C4-2B (cell line): ENCODE data around the gene KIF26B.

Experiments used
- H3K27ac ChIP-seq: fragments of 450-650 bp; 2 replicates; pipeline ENCODE4 v1.5.1; 2017
- ZFX ChIP-seq: fragments of 450-650 bp; IDR thresholded peaks from 2 replicates; pipeline ENCODE4 v1.6.1; 2017
- TF ChIP-seq, protein P1 (sequence below): fragments of 450-650 bp; conservative IDR thresholded peaks from 2 replicates; pipeline ENCODE4 v1.5.1; 2017; ENCODE audit warnings: mild to moderate bottlenecking

Gene KIF26B

GRCh38 chr1:245111073-245111472, 43.7 kb upstream of the KIF26B start:
- TF ChIP-seq ZFX: no peak
- TF ChIP-seq, protein P1, sequence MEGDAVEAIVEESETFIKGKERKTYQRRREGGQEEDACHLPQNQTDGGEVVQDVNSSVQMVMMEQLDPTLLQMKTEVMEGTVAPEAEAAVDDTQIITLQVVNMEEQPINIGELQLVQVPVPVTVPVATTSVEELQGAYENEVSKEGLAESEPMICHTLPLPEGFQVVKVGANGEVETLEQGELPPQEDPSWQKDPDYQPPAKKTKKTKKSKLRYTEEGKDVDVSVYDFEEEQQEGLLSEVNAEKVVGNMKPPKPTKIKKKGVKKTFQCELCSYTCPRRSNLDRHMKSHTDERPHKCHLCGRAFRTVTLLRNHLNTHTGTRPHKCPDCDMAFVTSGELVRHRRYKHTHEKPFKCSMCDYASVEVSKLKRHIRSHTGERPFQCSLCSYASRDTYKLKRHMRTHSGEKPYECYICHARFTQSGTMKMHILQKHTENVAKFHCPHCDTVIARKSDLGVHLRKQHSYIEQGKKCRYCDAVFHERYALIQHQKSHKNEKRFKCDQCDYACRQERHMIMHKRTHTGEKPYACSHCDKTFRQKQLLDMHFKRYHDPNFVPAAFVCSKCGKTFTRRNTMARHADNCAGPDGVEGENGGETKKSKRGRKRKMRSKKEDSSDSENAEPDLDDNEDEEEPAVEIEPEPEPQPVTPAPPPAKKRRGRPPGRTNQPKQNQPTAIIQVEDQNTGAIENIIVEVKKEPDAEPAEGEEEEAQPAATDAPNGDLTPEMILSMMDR: no peak
- no peak overlapping the region for H3K27ac ChIP-seq

- no peak for TF ChIP-seq ZFX
- TF ChIP-seq, protein P1: no peak
- H3K27ac ChIP-seq: no peak overlapping the region
Measured at GRCh38 chr1:245113649-245114048, 41.1 kb upstream of the KIF26B start.

GRCh38 chr1:245116131-245116530, 38.7 kb upstream of the KIF26B start:
- no peak overlapping the region for H3K27ac ChIP-seq
- TF ChIP-seq ZFX: no peak
- TF ChIP-seq, protein P1: no peak

DNA sequence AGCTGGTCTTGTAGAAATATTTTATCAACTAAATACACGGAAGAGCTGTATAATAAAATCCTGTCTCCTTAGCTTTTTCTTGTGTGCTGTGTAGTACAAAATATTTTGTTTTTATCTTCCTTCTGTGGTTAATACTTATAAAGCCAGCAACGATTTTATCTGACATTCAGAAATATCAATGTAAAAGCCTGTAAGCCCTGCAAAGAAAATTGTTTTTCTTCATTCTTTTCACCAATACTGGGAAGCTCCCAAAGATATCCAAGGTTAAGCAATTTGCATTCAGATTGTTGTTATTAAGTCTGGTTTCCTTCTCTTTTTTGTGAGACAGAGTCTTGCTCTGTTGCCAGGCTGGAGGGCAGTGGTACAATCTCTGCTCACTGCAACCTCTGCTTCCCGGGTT, 38.0 kb upstream of the KIF26B start:
- no peak for TF ChIP-seq ZFX
- TF ChIP-seq, protein P1: no peak
- H3K27ac ChIP-seq: no peak overlapping the region

GRCh38 chr1:245118066-245118465, 36.7 kb upstream of the KIF26B start:
- TF ChIP-seq ZFX: no peak
- TF ChIP-seq, protein P1: no peak
- H3K27ac ChIP-seq: no peak overlapping the region

GRCh38 chr1:245118806-245119205, 36.0 kb upstream of the KIF26B start:
- H3K27ac ChIP-seq: no peak overlapping the region
- TF ChIP-seq, protein P1: no peak
- no peak for TF ChIP-seq ZFX

GRCh38 chr1:245121523-245121922, 33.3 kb upstream of the KIF26B start:
- no peak overlapping the region for H3K27ac ChIP-seq
- no peak for TF ChIP-seq ZFX
- TF ChIP-seq, protein P1: no peak
